A673 (cell line): ENCODE results near the gene OR11L1. TPM values are rescaled to one million over a fixed set of nuclear protein-coding genes. Genes with fewer than 3 reads are reported as not detected.

Experiments used
- Bru-seq: library from RNA; stranded (reverse); fragments of 400-500 nt; gene quantifications from one replicate; lab custom pipeline; 2021; lab: Mats Ljungman, UMichigan
- BruChase-seq, 2 experiments: library from RNA; stranded (reverse); fragments of 400-500 nt; gene quantifications; one replicate each; lab custom pipeline; 2021; lab: Mats Ljungman, UMichigan
- BruUV-seq: library from RNA; stranded (reverse); fragments of 400-500 nt; replicated peaks from 2 replicates; lab custom pipeline; 2021; lab: Mats Ljungman, UMichigan
- CTCF ChIA-PET: fragments of 300-600 bp; sonication (Branson Sonifier 250); formaldehyde crosslinking; loops from one replicate; lab custom pipeline; 2022; ENCODE audit warnings: antibody characterized with exemption; lab: Charles Lee
- POLR2A ChIA-PET: fragments of 300-600 bp; sonication (Branson Sonifier 250); formaldehyde crosslinking; loops from one replicate; lab custom pipeline; 2022; ENCODE audit warnings: antibody characterized with exemption; ENCODE audit not compliant: low non-redundant PET; lab: Charles Lee
- DNase-seq: peaks from one replicate; pipeline ENCODE4 v3.0.0-alpha.2; 2015; ENCODE audit warnings: low spot score
- H3K27ac ChIP-seq: fragments of 200-600 bp; sonication (generic); 2 replicates; pipeline ENCODE4 v1.5.1; 2016; ENCODE audit warnings: mixed run types, low read depth, mild to moderate bottlenecking, mixed read lengths, antibody characterized with exemption, low read length; ENCODE audit not compliant: poor library complexity, severe bottlenecking
- H3K27me3 ChIP-seq: fragments of 200-600 bp; sonication (generic); replicated peaks from 2 replicates; pipeline ENCODE4 v1.6.1; 2017; ENCODE audit warnings: mixed run types, low read depth, mild to moderate bottlenecking, mixed read lengths, antibody characterized with exemption, low read length; ENCODE audit not compliant: insufficient read depth, poor library complexity
- H3K36me3 ChIP-seq: fragments of 200-600 bp; sonication (generic); 2 replicates; pipeline ENCODE4 v1.6.1; 2016; ENCODE audit warnings: mixed run types, mild to moderate bottlenecking, mixed read lengths, antibody characterized with exemption, low read length; ENCODE audit not compliant: insufficient read depth, poor library complexity, severe bottlenecking
- H3K4me1 ChIP-seq: fragments of 200-600 bp; sonication (generic); 2 replicates; pipeline ENCODE4 v1.6.1; 2017; ENCODE audit warnings: mixed run types, mild to moderate bottlenecking, mixed read lengths, antibody characterized with exemption, low read length; ENCODE audit not compliant: insufficient read depth, poor library complexity, severe bottlenecking
- H3K4me3 ChIP-seq: fragments of 200-600 bp; sonication (generic); 2 replicates; pipeline ENCODE4 v1.5.1; 2016; ENCODE audit warnings: low read depth, mixed run types, mild to moderate bottlenecking, mixed read lengths, low read length; ENCODE audit not compliant: poor library complexity, severe bottlenecking
- H3K9me3 ChIP-seq: fragments of 200-600 bp; sonication (generic); 2 replicates; pipeline ENCODE4 v1.6.1; 2016; ENCODE audit warnings: mixed run types, low read depth, mild to moderate bottlenecking, mixed read lengths, antibody characterized with exemption, low read length; ENCODE audit not compliant: poor library complexity, severe bottlenecking
- EZH2 ChIP-seq: fragments of 200-600 bp; sonication (generic); IDR thresholded peaks from 2 replicates; pipeline ENCODE4 v1.6.1; 2017; ENCODE audit warnings: borderline replicate concordance, low read depth, mild to moderate bottlenecking, mixed read lengths, antibody characterized with exemption, low read length; ENCODE audit not compliant: poor library complexity, severe bottlenecking
- intact Hi-C: fragments of 100-400 bp; cut with micrococcal nuclease; formaldehyde crosslinking; loops from one replicate; pipeline ENCODE4 v1.10.0; 2022; ENCODE audit not compliant: unreplicated experiment
- long read RNA-seq: library from polyadenylated mRNA; stranded (forward); transcript quantifications from one replicate; pipeline ENCODE4 v2.0.0, GENCODE V29; 2022
- total RNA-seq: library from RNA; stranded (reverse); gene quantifications from 2 replicates; pipeline ENCODE4 v1.2.3, GENCODE V29; 2021
- TF ChIP-seq, protein P1 (sequence below): fragments of 300-800, 200-600 bp; sonication (generic); conservative IDR thresholded peaks from 2 replicates; pipeline ENCODE4 v1.5.1; 2017; ENCODE audit warnings: low read depth, mild to moderate bottlenecking, antibody characterized with exemption, low read length, moderate library complexity, mixed read lengths

The OR11L1 gene, protein sequence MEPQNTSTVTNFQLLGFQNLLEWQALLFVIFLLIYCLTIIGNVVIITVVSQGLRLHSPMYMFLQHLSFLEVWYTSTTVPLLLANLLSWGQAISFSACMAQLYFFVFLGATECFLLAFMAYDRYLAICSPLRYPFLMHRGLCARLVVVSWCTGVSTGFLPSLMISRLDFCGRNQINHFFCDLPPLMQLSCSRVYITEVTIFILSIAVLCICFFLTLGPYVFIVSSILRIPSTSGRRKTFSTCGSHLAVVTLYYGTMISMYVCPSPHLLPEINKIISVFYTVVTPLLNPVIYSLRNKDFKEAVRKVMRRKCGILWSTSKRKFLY
- not detected in 2 replicates for total RNA-seq
- not detected for Bru-seq, nascent RNA
- not detected for BruChase-seq, experiment 1, labeled RNA remaining after a 2-hour chase
- not detected for BruChase-seq, experiment 2, labeled RNA remaining after a 6-hour chase
- long read RNA-seq, result 0 reads

DNA sequence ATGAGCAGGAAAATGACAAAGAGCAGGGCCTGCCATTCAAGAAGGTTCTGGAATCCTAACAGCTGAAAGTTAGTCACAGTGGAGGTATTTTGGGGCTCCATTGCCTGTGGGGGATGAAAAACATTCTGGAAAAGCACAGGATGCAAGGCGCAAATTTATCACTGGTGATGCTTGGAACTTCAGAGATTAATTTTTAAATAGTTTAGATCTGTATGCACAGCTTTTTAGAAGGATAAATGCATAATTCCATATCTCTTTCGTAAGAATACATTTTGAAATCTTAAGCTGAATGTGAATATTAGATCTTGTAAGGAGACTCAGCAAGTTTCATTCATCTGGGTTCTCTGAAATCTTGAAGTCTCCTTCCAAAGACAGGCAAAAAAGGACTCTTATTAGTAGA, at the start of gene OR11L1:
TSS of gene OR11L1 (minus strand) at position 101 of the 400 bp plus-strand sequence. CDS start at position 101, 0 bp downstream.
- Histone ChIP-seq H3K4me3 (no peak within 1 kb of the TSS), H3K27me3 (no peaks in the 10 kb centered on the region), H3K9me3 (no peaks in the 10 kb centered on the region), H3K4me1 (no peaks in the 10 kb centered on the region), H3K27ac (no peak within 1 kb of the TSS), H3K36me3 (no peaks in the 10 kb centered on the region)
- POLR2A ChIA-PET, result no interaction called here
- no peak for DNase-seq
- CTCF ChIA-PET, result no interaction called here
- BruUV-seq, result no TSS peak
- intact Hi-C loops, result no loop called here
- TF ChIP-seq EZH2, result no peak
- TF ChIP-seq, protein P1, sequence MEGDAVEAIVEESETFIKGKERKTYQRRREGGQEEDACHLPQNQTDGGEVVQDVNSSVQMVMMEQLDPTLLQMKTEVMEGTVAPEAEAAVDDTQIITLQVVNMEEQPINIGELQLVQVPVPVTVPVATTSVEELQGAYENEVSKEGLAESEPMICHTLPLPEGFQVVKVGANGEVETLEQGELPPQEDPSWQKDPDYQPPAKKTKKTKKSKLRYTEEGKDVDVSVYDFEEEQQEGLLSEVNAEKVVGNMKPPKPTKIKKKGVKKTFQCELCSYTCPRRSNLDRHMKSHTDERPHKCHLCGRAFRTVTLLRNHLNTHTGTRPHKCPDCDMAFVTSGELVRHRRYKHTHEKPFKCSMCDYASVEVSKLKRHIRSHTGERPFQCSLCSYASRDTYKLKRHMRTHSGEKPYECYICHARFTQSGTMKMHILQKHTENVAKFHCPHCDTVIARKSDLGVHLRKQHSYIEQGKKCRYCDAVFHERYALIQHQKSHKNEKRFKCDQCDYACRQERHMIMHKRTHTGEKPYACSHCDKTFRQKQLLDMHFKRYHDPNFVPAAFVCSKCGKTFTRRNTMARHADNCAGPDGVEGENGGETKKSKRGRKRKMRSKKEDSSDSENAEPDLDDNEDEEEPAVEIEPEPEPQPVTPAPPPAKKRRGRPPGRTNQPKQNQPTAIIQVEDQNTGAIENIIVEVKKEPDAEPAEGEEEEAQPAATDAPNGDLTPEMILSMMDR, result no peak

DNA sequence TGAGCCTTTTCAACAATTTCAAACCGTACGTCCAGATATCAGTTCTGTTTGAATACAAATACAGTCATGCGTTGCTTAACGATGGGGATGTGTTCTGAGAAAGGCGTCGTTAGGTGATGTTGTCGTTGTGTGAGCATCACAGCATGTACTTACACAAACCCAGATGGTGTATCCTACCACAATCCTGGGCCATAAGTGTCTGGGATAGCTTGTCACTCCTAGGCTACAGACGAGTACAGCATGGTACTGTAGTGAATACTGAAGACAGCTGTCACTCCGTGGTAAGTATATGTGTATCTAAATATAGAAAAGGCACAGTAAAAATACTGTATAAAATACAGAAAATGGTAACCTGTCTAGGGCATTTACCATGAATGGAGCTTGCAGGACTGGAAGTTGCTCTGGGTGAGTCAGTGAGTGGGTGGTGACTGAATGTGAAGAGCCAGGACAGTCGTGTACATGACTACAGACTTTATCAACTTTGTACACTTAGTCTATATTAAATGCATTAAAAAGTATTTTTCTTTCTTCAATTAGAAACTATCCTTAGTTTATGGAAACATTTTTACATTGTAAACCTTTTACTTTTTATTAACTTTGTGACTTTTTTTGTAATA, 43.2 kb upstream of the OR11L1 start:
- CTCF ChIA-PET, result no interaction called here
- Histone ChIP-seq H3K9me3 (peaks cover 12% of the 10 kb centered on the region), H3K4me1 (no peaks in the 10 kb centered on the region), H3K36me3 (no peaks in the 10 kb centered on the region), H3K27me3 (no peaks in the 10 kb centered on the region), H3K4me3 (no peak overlapping the region), H3K27ac (no peak overlapping the region)
- intact Hi-C loops, result no loop called here
- POLR2A ChIA-PET, result no interaction called here
- TF ChIP-seq, protein P1, result no peak
- BruUV-seq, result no TSS peak
- no peak for DNase-seq

DNA sequence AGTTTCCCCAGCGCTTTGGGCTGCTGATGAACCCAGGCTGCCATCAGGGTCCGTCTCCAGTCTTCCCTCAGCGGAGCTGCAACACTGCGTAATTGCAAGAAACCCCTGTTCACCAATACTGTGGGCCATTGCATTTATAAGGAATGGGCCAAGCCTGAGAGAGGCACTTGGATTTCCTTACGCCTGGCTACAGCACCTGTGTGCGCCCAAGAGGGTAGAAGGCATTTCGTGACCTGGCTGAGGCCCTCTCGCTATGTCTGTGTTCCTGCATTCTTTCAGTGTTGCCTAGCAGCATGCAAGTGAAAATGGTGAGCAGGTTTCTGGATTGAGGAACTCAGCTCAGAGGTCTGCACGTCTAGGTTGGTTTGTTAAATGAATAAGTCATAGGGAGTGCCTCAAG, 41.6 kb upstream of the OR11L1 start:
- Histone ChIP-seq H3K36me3 (no peaks in the 10 kb centered on the region), H3K27ac (no peak overlapping the region), H3K27me3 (no peaks in the 10 kb centered on the region), H3K9me3 (peaks cover 14% of the 10 kb centered on the region), H3K4me3 (no peak overlapping the region), H3K4me1 (no peaks in the 10 kb centered on the region)
- POLR2A ChIA-PET, result no interaction called here
- intact Hi-C loops, result no loop called here
- no TSS peak for BruUV-seq
- no peak for DNase-seq
- CTCF ChIA-PET, result no interaction called here
- no peak for TF ChIP-seq EZH2
- TF ChIP-seq, protein P1, result no peak
